HG02840 (cell line): ENCODE results near the gene RUSF1.
"Not testable (repeated sequence)": the region's sequence is repeated elsewhere in the genome, so short reads cannot be mapped to it uniquely, and the experiment has no call there.

ENCODE experiments used
- ATAC-seq: cut with Tn5 transposase; IDR thresholded peaks from one replicate; pipeline ENCODE4 v1.9.1; 2021; ENCODE audit warnings: mild to moderate bottlenecking, moderate library complexity, moderate number of reproducible peaks; ENCODE audit not compliant: unreplicated experiment, low FRiP score

RUSF1 gene

GRCh38 chr16:31507929-31508705 lies at the start of gene RUSF1:
Gene RUSF1 (minus strand): TSS chr16:31508391. CDS start chr16:31508373, 18 bp downstream.
- ATAC-seq, result peak; percentile 83

DNA sequence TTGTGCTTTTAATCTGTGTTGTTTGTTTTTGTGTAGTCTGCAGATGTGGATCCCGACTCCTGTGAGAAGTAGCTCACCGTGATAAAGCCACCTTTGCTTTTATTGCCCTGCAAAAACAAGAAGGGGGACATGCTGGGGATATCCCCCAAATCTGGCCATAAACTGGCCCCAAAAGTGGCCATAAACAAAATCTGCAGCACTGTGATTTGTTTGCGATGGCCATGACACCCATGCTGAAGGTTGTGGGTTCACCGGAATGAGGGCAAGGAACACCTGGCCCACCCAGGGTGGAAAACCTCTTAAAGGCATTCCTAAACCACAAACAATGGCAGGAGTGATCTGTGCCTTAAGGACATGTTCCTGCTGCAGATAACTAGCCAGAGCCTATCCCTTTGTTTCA lies 34.6 kb upstream of the RUSF1 start:
- ATAC-seq, result no peak

DNA sequence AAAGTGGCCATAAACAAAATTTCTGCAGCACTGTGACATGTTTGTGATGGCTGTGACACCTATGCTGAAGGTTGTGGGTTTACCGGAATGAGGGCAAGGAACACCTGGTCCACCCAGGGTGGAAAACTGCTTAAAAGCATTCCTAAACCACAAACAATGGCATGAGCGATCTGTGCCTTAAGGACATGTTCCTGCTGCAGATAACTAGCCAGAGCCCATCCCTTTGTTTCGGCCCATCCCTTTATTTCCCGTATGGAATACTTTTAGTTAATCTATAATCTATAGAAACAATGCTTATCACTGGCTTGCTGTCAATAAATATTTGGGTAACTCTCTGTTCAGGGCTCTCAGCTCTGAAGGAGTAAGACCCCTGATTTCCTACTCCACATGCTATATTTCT lies 31.6 kb upstream of the RUSF1 start:
- not testable (repeated sequence) for ATAC-seq

DNA sequence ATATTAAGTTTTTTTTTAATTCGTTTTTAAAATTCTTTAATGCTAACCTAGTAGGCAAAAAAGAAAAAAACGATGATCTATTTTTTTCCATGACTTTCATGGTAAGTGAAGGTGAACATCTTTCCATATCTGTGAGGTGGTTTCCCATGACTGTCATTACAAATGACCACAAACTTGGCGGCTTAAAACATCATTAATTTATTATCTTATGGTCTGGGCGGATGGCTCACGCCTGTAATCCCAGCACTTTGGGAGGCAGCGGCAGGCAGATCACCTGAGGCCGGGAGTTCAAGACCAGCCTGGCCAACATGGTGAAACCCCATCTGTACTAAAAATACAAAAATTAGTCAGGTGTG lies 30.0 kb upstream of the RUSF1 start:
- not testable (repeated sequence) for ATAC-seq

DNA sequence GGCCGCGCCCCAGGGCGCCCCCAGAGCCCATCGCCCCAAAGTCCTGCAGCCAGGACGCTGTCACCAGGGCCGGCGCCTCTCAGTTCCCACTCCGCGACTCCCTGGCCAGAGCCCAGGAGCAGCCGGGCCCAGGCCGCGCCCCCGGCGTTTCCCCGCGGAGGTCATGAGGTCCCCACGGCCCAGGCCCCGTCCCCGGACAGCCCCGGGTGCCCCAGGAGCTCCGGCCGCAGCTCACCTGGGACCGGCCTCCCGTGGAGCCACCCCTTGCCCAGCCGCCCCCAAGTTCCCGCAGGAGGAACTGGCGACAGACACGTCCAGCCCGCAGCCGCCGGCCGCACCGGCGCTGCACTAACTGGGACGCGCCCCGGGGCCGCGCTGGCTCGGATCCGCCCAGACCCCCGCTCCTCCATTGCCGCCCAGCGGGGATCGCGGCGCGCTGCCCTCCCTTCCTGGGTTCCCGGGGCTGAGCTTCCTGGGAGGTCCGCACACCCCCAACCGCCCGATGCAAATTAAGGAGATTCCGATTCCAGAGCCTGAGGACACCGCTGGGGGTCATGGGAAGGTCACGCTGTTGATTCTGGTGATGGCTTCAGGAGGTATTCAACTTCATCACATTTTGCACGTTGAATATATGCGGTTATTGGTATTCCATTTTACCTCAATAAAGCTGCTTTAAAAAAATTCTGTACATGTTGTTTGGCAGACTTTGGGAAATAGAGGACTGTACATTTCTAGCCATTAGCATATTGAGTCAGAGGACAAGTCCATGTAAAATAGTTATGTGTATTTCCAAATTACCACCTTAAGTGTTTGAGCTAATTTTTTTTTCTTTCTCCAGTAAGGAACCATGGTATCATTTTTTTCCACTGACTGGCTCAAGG lies 29.4 kb upstream of the RUSF1 start:
- no peak for ATAC-seq

- no peak for ATAC-seq
Measured at GRCh38 chr16:31536804-31537361, 28.7 kb upstream of the RUSF1 start.

DNA sequence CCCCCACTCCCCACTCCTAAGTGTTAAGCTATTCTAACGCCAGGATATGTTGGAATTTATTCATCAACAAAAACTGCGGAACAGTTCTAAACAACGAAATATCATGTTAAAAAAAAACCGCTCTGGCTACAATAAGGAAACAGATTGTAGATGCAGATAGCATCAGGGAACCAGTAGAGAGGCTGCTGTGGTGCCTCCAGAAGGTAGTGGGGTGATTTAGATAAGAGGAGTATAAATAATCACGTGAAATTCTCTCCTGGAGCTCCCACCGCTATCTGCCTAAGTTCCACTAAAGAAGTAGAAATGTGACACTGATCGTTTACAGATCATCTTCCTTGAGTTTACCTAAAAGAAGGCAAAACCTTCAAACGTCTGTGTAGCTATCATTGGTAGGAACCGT lies 27.5 kb upstream of the RUSF1 start:
- no peak for ATAC-seq

- no peak for ATAC-seq
Measured at GRCh38 chr16:31532896-31533295, 24.7 kb upstream of the RUSF1 start.

DNA sequence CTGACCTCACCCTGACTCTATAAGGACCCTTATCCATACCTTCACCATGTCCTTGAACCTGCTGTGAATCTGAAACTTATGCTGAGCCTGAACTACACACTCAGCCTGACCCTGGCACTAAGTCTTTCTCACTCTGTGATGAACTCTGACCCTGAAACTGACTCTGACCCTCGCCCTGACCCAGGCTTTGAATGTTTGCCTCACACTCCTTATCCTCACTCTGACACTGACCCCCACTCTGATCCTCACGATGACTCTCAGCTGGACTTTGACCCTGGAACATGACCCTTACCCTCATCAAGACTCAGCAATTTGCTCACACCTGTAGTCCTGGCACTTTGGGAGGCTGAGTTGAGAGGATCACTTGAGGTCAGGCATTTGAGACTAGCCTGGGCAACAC lies 23.9 kb upstream of the RUSF1 start:
- no peak for ATAC-seq

DNA sequence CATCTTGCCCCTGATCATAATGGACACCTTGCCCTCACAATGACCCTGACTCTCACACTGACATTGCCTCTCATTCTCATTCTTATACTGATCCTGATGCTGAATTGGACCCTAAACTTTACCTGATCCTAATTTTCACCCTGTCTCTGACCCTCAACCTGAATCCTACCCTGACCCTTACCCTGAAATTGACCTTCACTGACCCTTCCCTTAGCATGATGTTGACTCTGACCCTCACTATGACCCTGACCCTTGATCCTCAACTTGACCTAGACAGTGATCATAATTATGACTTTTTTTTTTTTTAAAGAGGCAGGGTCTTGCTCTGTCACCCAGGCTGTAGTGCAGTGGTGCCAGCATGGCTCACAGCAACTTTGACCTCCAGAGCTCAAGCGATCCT lies 22.9 kb upstream of the RUSF1 start:
- no peak for ATAC-seq

DNA sequence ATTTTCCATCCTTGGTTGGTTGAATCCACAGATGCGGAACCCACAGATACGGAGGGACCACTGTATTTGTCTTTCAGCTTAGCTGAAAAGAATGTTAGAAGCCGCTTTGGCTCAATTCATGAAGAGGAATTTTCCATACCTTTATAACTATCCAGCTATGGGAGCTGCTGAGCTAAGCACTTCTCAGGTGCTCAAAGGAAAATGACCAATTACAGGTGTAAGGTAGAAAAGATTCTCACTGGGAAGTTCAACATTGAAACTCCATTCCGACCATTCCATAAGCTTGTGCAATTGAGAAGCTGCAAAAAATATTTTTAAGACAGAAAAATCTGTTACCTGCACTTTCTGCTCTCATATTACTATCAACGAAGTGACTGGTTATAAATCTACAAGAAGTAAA lies 22.2 kb upstream of the RUSF1 start:
- no peak for ATAC-seq

DNA sequence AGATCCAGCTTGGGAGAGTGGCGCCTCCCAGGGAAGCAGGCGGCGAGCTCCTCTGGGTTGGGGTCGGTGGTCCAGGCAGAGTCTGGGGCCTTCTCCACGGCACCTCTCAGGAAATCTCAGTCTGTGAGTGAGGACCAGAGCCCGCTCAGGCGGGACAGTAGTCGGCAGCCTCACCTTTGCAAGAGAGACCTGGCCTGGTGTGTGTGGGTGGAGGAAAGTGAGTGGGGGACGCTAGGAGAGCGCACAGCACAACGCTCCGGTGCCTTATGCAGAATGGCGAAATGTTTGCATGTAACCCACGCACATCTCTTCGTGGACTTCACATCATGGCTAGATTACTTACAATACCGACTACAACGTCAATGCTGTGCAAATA lies 21.7 kb upstream of the RUSF1 start:
- no peak for ATAC-seq

GRCh38 chr16:31529108-31529936 lies 21.1 kb upstream of the RUSF1 start:
- ATAC-seq, result no peak

DNA sequence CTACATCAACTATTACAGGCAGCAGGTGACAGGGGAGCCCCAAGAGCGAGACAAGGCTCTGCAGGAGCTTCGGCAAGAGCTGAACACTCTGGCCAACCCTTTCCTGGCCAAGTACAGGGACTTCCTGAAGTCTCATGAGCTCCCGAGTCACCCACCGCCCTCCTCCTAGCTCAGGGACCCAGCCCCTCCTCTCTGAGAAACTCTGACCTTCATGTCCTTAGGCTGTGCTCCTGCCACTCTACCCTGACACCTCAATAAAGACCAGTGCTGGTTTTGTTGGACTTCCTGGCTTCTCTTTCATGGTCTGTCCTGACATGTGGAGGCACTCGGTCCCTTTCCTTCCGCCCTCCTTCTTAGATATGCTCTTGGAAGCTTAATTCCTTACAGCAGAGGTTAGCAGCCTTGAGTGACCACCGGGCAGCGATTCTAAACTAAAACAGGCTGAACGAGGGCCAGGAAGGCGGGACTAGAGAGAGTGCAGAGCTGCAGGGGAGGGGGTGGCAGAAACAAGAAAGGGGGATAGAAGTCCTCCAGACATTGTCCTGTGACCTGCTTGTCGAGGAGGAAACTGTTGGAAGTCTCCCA lies 20.4 kb upstream of the RUSF1 start:
- ATAC-seq, result no peak

GRCh38 chr16:31527734-31528274 lies 19.6 kb upstream of the RUSF1 start, which contains the start of gene AHSP:
Gene AHSP (plus strand): TSS chr16:31527900. CDS start chr16:31528140, 240 bp downstream.
- no peak for ATAC-seq

GRCh38 chr16:31525113-31525512 lies 16.9 kb upstream of the RUSF1 start:
- no peak for ATAC-seq

DNA sequence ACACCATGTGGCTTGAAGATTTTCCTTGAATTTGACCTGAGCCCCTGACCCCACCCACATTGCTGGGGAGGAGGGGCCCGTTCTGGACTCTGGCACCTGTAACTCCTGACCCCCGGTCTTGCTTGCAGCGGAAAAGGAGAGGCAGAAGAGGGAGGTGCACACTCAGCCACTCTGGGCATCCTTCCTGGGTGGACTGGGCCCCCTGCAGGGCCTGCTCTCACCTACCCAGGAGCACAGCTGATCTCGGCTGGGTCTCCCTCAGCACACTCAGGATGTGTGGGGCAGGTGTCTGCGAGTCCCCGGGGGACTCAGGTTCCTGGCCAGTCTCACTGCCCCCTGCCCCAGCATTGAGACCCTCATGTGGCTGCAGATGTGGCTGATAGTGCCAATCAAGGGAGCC lies 15.6 kb upstream of the RUSF1 start:
- ATAC-seq, result not testable (repeated sequence)

DNA sequence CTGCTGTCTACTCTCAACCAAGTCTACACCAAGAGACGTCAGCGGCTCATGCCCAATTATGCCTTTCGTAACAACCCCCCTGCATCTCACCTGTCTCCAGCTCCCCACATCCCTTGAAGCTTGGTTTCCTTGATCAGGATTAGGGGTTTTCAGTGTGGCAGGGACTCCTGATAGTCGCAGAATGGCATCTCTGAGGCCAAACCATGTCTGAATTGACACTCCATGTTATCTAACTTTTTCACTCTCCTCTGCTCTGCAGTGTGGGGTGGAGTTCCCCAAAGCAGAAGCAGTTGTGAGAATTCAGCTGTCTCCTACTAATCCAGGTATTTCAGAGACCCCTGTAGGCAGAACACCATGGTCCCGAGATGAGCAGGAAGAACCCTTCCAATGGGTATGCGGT lies 13.9 kb upstream of the RUSF1 start:
- ATAC-seq, result no peak

DNA sequence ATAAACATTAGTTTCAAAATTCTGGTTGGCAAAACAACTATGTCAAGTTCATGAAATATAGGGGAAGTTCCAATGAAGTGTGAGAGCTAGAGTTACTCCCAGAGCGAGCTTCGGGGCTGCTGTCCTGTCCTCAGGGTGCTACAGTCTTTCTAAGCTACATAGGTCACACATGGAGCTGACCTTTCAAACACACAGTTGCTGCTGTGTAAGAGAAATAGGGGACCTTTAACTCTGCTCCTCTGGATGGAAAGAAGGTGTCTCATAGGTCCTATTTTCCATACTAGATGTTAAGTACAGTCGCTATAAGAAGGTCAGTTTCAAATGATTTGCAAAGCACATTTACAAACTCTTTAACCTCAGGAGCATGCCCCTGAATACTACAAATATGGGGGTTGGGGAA lies 13.2 kb upstream of the RUSF1 start:
- ATAC-seq, result no peak
